ENCODE measurements around the gene KCNE2. TPM values are rescaled to one million over a fixed set of nuclear protein-coding genes. Genes with fewer than 3 reads are reported as not detected.

Gene KCNE2
- polyA plus RNA-seq, 1 donor (not counting 4 experiments of a cell fraction or from before 2014, with no cell fraction given), result not detected

- DNase-seq (ENCODE audit: low read depth, low spot score), result no peak
- Histone ChIP-seq H3K9me1 (ENCODE audit: control insufficient read depth, extremely low read depth, insufficient read depth, low read length) (no peaks in the 10 kb centered on the region), H4K20me1 (ENCODE audit: control insufficient read depth, extremely low read depth, insufficient read depth, low read length) (no peaks in the 10 kb centered on the region), H3K9ac (ENCODE audit: control insufficient read depth, extremely low read depth, insufficient read depth, low read length) (no peak overlapping the region), H3K4me3 (ENCODE audit: control insufficient read depth in 2 of 3, extremely low read depth in 1 of 3, insufficient read depth in 2 of 3, low read depth in 1 of 3, low read length in 3 of 3) (no peak overlapping the region), H2AFZ (ENCODE audit: control insufficient read depth, low read length) (no peak overlapping the region), H3K36me3 (ENCODE audit: control insufficient read depth in 2 of 2, extremely low read depth in 1 of 2, insufficient read depth in 2 of 2, low read length in 2 of 2) (no peaks in the 10 kb centered on the region), H3K79me2 (ENCODE audit: control insufficient read depth, insufficient read depth, low read length) (no peaks in the 10 kb centered on the region), H3K27me3 (ENCODE audit: control insufficient read depth, extremely low read depth, insufficient read depth, low read length) (peaks cover 11% of the 10 kb centered on the region), H3K4me2 (ENCODE audit: control insufficient read depth, extremely low read depth, insufficient read depth, low read depth, low read length) (no peak overlapping the region), H3K27ac (ENCODE audit: control insufficient read depth, insufficient read depth, low read length) (no peak overlapping the region), H3K9me3 (ENCODE audit: control insufficient read depth, low read depth, low read length) (no peaks in the 10 kb centered on the region), H3K4me1 (ENCODE audit: control insufficient read depth, extremely low read depth, insufficient read depth, low read length) (no peaks in the 10 kb centered on the region)
- no peak for FAIRE-seq
- TF ChIP-seq CTCF (optimal IDR thresholded peaks at IDR 0.05 in 1 of 3, IDR thresholded peaks at IDR 0.05 in 1 of 3, conservative IDR thresholded peaks at IDR 0.05 in 1 of 3; ENCODE audit: extremely low read depth in 1 of 3, insufficient read depth in 2 of 3, low read length in 3 of 3) (no peak), EZH2 (IDR thresholded peaks at IDR 0.05; ENCODE audit: low read length) (no peak)
- dilution Hi-C loops (cut with MboI; ENCODE audit: extremely low pct_ligation_motif_present, low sequenced_read_pairs), result no loop called here
Measured at GRCh38 chr21:34355570-34355969, 8.2 kb upstream of the KCNE2 start.

GRCh38 chr21:34357889-34358288, 5.9 kb upstream of the KCNE2 start:
- Histone ChIP-seq H2AFZ (ENCODE audit: control insufficient read depth, low read length) (no peak overlapping the region), H3K4me1 (ENCODE audit: control insufficient read depth, extremely low read depth, insufficient read depth, low read length) (peaks cover 6% of the 10 kb centered on the region), H3K4me2 (ENCODE audit: control insufficient read depth, extremely low read depth, insufficient read depth, low read depth, low read length) (no peak overlapping the region), H3K9me1 (ENCODE audit: control insufficient read depth, extremely low read depth, insufficient read depth, low read length) (no peaks in the 10 kb centered on the region), H3K36me3 (ENCODE audit: control insufficient read depth in 2 of 2, extremely low read depth in 1 of 2, insufficient read depth in 2 of 2, low read length in 2 of 2) (no peaks in the 10 kb centered on the region), H3K4me3 (ENCODE audit: control insufficient read depth in 2 of 3, extremely low read depth in 1 of 3, insufficient read depth in 2 of 3, low read depth in 1 of 3, low read length in 3 of 3) (no peak overlapping the region), H3K79me2 (ENCODE audit: control insufficient read depth, insufficient read depth, low read length) (no peaks in the 10 kb centered on the region), H3K9ac (ENCODE audit: control insufficient read depth, extremely low read depth, insufficient read depth, low read length) (no peak overlapping the region), H3K9me3 (ENCODE audit: control insufficient read depth, low read depth, low read length) (no peaks in the 10 kb centered on the region), H3K27ac (ENCODE audit: control insufficient read depth, insufficient read depth, low read length) (no peak overlapping the region), H4K20me1 (ENCODE audit: control insufficient read depth, extremely low read depth, insufficient read depth, low read length) (no peaks in the 10 kb centered on the region), H3K27me3 (ENCODE audit: control insufficient read depth, extremely low read depth, insufficient read depth, low read length) (peaks cover 12% of the 10 kb centered on the region)
- DNase-seq (ENCODE audit: low read depth, low spot score) (no peak), FAIRE-seq (no peak)
- TF ChIP-seq CTCF (optimal IDR thresholded peaks at IDR 0.05 in 1 of 3, IDR thresholded peaks at IDR 0.05 in 1 of 3, conservative IDR thresholded peaks at IDR 0.05 in 1 of 3; ENCODE audit: extremely low read depth in 1 of 3, insufficient read depth in 2 of 3, low read length in 3 of 3), result no peak
- no peak for TF ChIP-seq EZH2 (IDR thresholded peaks at IDR 0.05; ENCODE audit: low read length)
- dilution Hi-C loops (cut with MboI; ENCODE audit: extremely low pct_ligation_motif_present, low sequenced_read_pairs), result no loop called here

Measured in keratinocyte (primary cell).